Measurements from ENCODE around the gene FOXK1.

DNA sequence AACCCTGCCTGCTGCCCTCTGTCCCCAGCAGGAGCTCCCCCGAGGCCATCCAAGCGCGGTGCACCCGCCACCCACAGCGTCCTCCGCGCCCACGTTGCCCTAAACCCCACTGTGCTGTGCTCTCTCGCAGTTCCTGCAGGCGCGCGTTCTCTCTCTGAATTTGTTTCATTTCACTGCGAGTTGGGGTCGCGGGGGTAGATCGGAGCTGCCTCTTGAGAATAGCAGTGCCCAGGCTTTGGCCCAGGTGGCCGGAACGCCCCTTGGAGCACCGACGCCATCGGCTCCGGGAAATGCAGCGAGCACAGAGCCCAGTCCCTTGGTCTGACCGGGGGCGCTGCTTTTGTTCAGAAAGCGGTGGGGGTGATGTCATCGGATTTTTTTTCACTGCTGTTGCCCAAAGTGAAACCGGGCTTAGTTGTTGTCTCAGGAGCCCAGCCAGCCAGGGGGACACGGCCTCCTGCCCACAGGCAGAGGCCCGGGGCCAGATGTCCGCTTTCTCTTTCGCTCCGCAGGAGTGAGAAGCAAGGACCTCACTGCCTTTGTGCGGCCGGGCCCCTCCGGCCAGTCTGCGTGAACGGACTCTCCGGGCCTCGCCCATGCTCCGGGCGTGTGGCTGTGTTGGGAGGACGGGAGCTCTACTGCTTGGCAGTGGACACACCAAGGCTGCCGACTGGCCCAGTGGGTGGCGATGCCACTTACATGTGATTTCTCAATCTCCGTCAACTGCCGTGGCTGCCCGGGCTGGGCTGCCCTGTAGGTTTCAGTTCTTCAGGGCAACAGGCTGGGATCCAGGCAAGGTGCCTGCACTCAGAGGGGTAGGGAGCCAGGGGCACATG, 43.1 kb downstream of the FOXK1 start:
- TF ChIP-seq CTCF (IDR thresholded peaks at IDR 0.05; ENCODE audit: insufficient read depth, low read depth, low read length) = no peak
- no peak for TF ChIP-seq EZH2 (IDR thresholded peaks at IDR 0.05; ENCODE audit: insufficient read depth, low read length)
